IMR-90 (cell line): Measurements from ENCODE around the gene ITPR2. TPM values are rescaled to one million over a fixed set of nuclear protein-coding genes. Genes with fewer than 3 reads are reported as not detected.
A peak's percentile ranks its signal among the peaks of the same experiment; 100 is the strongest.

Source experiments
- ATAC-seq: fragments of 200-7000 bp; cut with Tn5 transposase; 2 replicates; pipeline ENCODE4 v1.9.1; 2020; ENCODE audit warnings: low read depth, mild to moderate bottlenecking, moderate library complexity
- BruUV-seq: library from RNA; stranded (reverse); fragments of 400-500 nt; replicated peaks from 2 replicates; lab custom pipeline; 2021; lab: Mats Ljungman, UMichigan
- CTCF ChIA-PET: fragments of 300-600 bp; formaldehyde crosslinking; extraction: SDS; loops from one replicate; lab custom pipeline; 2021; ENCODE audit warnings: antibody characterized with exemption; lab: Yijun Ruan, JAX
- POLR2A ChIA-PET: fragments of 300-600 bp; sonication (Branson Sonifier 250); formaldehyde crosslinking; loops from one replicate; lab custom pipeline; 2022; ENCODE audit warnings: antibody characterized with exemption; ENCODE audit not compliant: unreplicated experiment; lab: Charles Lee
- DNase-seq: peaks from one replicate; pipeline ENCODE4 v3.0.0; 2013
- H2AFZ ChIP-seq: replicated peaks from 2 replicates; pipeline ENCODE3; 2013; ENCODE audit warnings: low read length, mild to moderate bottlenecking; ENCODE audit not compliant: poor library complexity
- H2AK5ac ChIP-seq: 2 replicates; pipeline ENCODE4 v1.6.1; 2013; ENCODE audit warnings: low read depth, low read length, inconsistent platforms
- H2AK9ac ChIP-seq: replicated peaks from 2 replicates; pipeline ENCODE3; 2013; ENCODE audit warnings: mild to moderate bottlenecking, low read depth, low read length, moderate library complexity; ENCODE audit not compliant: poor library complexity
- H2BK120ac ChIP-seq: 2 replicates; pipeline ENCODE4 v1.6.1; 2013; ENCODE audit warnings: low read depth, low read length, inconsistent platforms
- H2BK15ac ChIP-seq: 3 replicates; pipeline ENCODE4 v1.6.1; 2013; ENCODE audit warnings: low read depth, low read length, inconsistent platforms
- H2BK20ac ChIP-seq: 2 replicates; pipeline ENCODE4 v1.6.1; 2013; ENCODE audit warnings: low read depth, mild to moderate bottlenecking, inconsistent platforms, low read length, moderate library complexity
- H2BK5ac ChIP-seq: 2 replicates; pipeline ENCODE4 v1.6.1; 2013; ENCODE audit warnings: mild to moderate bottlenecking, low read depth, low read length, inconsistent platforms; ENCODE audit not compliant: poor library complexity, severe bottlenecking
- H3K14ac ChIP-seq: replicated peaks from 2 replicates; pipeline ENCODE4 v1.6.1; 2013; ENCODE audit warnings: low read depth, low read length, inconsistent platforms
- H3K18ac ChIP-seq: 2 replicates; pipeline ENCODE4 v1.6.1; 2013; ENCODE audit warnings: low read depth, low read length, control low read depth
- H3K23ac ChIP-seq: 2 replicates; pipeline ENCODE4 v1.6.1; 2013; ENCODE audit warnings: low read depth, low read length, inconsistent platforms
- H3K27ac ChIP-seq: 2 replicates; pipeline ENCODE4 v1.5.1; 2013; ENCODE audit warnings: mild to moderate bottlenecking, control low read depth, low read length; ENCODE audit not compliant: insufficient read depth
- H3K27me3 ChIP-seq: 2 replicates; pipeline ENCODE4 v1.6.1; 2013; ENCODE audit warnings: low read length; ENCODE audit not compliant: control insufficient read depth, insufficient read depth
- H3K36me3 ChIP-seq: 2 replicates; pipeline ENCODE4 v1.6.1; 2013; ENCODE audit warnings: low read length, mixed read lengths; ENCODE audit not compliant: control insufficient read depth, insufficient read depth
- H3K4ac ChIP-seq: 2 replicates; pipeline ENCODE4 v1.6.1; 2013; ENCODE audit warnings: low read depth, low read length, inconsistent platforms
- H3K4me1 ChIP-seq: 2 replicates; pipeline ENCODE4 v1.6.1; 2013; ENCODE audit warnings: low read length, mixed read lengths; ENCODE audit not compliant: control insufficient read depth, insufficient read depth
- H3K4me2 ChIP-seq: 2 replicates; pipeline ENCODE4 v1.6.1; 2013; ENCODE audit warnings: low read depth, mild to moderate bottlenecking, control low read depth, low read length, moderate library complexity
- H3K4me3 ChIP-seq: 2 replicates; pipeline ENCODE4 v1.5.1; 2013; ENCODE audit warnings: low read depth, mild to moderate bottlenecking, control low read depth, low read length, moderate library complexity; ENCODE audit not compliant: insufficient read depth
- H3K56ac ChIP-seq: 2 replicates; pipeline ENCODE4 v1.6.1; 2013; ENCODE audit warnings: low read length, inconsistent platforms; ENCODE audit not compliant: insufficient read depth; ENCODE audit errors: extremely low read depth
- H3K79me1 ChIP-seq, 2 experiments: 2 replicates each; pipeline ENCODE4 v1.6.1; 2013; ENCODE audit warnings: low read length in 2 of 2, inconsistent platforms in 1 of 2, low read depth in 1 of 2
- H3K9ac ChIP-seq: 2 replicates; pipeline ENCODE4 v1.6.1; 2013; ENCODE audit warnings: low read depth, low read length, control low read depth
- H3K9me1 ChIP-seq: 2 replicates; pipeline ENCODE4 v1.6.1; 2013; ENCODE audit warnings: low read length, inconsistent platforms; ENCODE audit not compliant: insufficient read depth
- H3K9me3 ChIP-seq: 2 replicates; pipeline ENCODE4 v1.6.1; 2013; ENCODE audit warnings: low read length; ENCODE audit not compliant: control insufficient read depth, insufficient read depth
- H4K20me1 ChIP-seq: 2 replicates; pipeline ENCODE4 v1.6.1; 2013; ENCODE audit warnings: low read length, inconsistent platforms; ENCODE audit not compliant: insufficient read depth
- H4K5ac ChIP-seq: 2 replicates; pipeline ENCODE4 v1.6.1; 2013; ENCODE audit warnings: mild to moderate bottlenecking, low read depth, low read length, control low read depth
- H4K8ac ChIP-seq, 2 experiments: 2 replicates each; pipeline ENCODE4 v1.6.1; 2013; ENCODE audit warnings: low read depth in 2 of 2, low read length in 2 of 2, control low read depth in 1 of 2, inconsistent platforms in 1 of 2
- H4K91ac ChIP-seq: 2 replicates; pipeline ENCODE4 v1.6.1; 2013; ENCODE audit warnings: low read depth, low read length, inconsistent platforms; ENCODE audit not compliant: insufficient read depth
- BHLHE40 ChIP-seq: fragments of 150-350 bp; IDR thresholded peaks from 2 replicates; pipeline ENCODE4 v1.6.1; 2016; ENCODE audit warnings: mild to moderate bottlenecking, low read depth, low read length
- CEBPB ChIP-seq: IDR thresholded peaks from 2 replicates; pipeline ENCODE4 v1.6.1; 2012; ENCODE audit warnings: low read depth, low read length, improper control_type of control experiment
- CHD1 ChIP-seq: IDR thresholded peaks from 2 replicates; pipeline ENCODE4 v1.6.1; 2012; ENCODE audit warnings: low read depth, low read length, improper control_type of control experiment
- MAFK ChIP-seq: IDR thresholded peaks from 2 replicates; pipeline ENCODE4 v1.6.1; 2012; ENCODE audit warnings: low read depth, low read length, improper control_type of control experiment
- MAZ ChIP-seq: IDR thresholded peaks from 2 replicates; pipeline ENCODE4 v1.6.1; 2012; ENCODE audit warnings: low read depth, mild to moderate bottlenecking, low read length, improper control_type of control experiment, moderate library complexity, borderline replicate concordance
- MXI1 ChIP-seq: IDR thresholded peaks from 2 replicates; pipeline ENCODE4 v1.6.1; 2012; ENCODE audit warnings: low read depth, mild to moderate bottlenecking, low read length, moderate library complexity, borderline replicate concordance
- NFE2L2 ChIP-seq: fragments of 150-350 bp; IDR thresholded peaks from 2 replicates; pipeline ENCODE4 v1.6.1; 2016; ENCODE audit warnings: low read depth, mild to moderate bottlenecking, low read length
- RAD21 ChIP-seq: IDR thresholded peaks from 2 replicates; pipeline ENCODE4 v1.6.1; 2012; ENCODE audit warnings: low read length, improper control_type of control experiment
- RCOR1 ChIP-seq: IDR thresholded peaks from 2 replicates; pipeline ENCODE4 v1.6.1; 2012; ENCODE audit warnings: mild to moderate bottlenecking, low read length, improper control_type of control experiment; ENCODE audit not compliant: insufficient replicate concordance
- RFX5 ChIP-seq: IDR thresholded peaks from 2 replicates; pipeline ENCODE4 v1.8.0; 2012; ENCODE audit warnings: low read depth, mild to moderate bottlenecking, low read length, moderate library complexity
- SMC3 ChIP-seq: fragments of 150-350 bp; IDR thresholded peaks from 2 replicates; pipeline ENCODE4 v1.6.1; 2016; ENCODE audit warnings: low read depth, mild to moderate bottlenecking, antibody characterized with exemption, low read length, moderate library complexity
- WGBS, 2 experiments: methylation state at CpG; one replicate each; pipeline versions ENCODE4 v1.1.5 to v1.1.7; 2013; ENCODE audit warnings: missing lambda C conversion rate in 2 of 2; ENCODE audit not compliant: insufficient read length in 1 of 2; ENCODE audit errors: extremely low coverage in 2 of 2; 5-methylcytosine and 5-hydroxymethylcytosine counted together
- dilution Hi-C: fragments of 300-500 bp; cut with HindIII; formaldehyde crosslinking; loops from one replicate; pipeline ENCODE4 v1.14.3; 2018; ENCODE audit warnings: low sequenced_read_pairs; ENCODE audit not compliant: unreplicated experiment
- in situ Hi-C: fragments of 300-500 bp; cut with MboI; formaldehyde crosslinking; loops from 3 replicates; pipeline ENCODE4 v1.14.3; 2019; ENCODE audit warnings: low sequenced_read_pairs, inconsistent platforms, mixed read lengths
- intact Hi-C: fragments of 100-400 bp; cut with micrococcal nuclease; formaldehyde crosslinking; loops from 2 replicates; pipeline ENCODE4 v1.10.0; 2022
- polyA plus RNA-seq, 3 experiments: library from polyadenylated mRNA; depleted of rRNA; stranded (reverse); fragments of >200 nt; gene quantifications; 2 replicates each; pipeline ENCODE4 v1.2.3, GENCODE V29; 2012; ENCODE audit warnings: low replicate concordance in 1 of 3
- total RNA-seq: library from RNA; depleted of rRNA; stranded (reverse); fragments of >200 nt; gene quantifications from 2 replicates; pipeline ENCODE4 v1.2.3, GENCODE V29; 2012
- TF ChIP-seq, protein P1 (sequence below): fragments of 150-350 bp; IDR thresholded peaks from 2 replicates; pipeline ENCODE4 v1.6.1; 2017; ENCODE audit warnings: mild to moderate bottlenecking, antibody characterized with exemption, low read length, low read depth
- TF ChIP-seq, protein P2 (sequence below): fragments of 150-350 bp; IDR thresholded peaks from 2 replicates; pipeline ENCODE4 v1.6.1; 2016; ENCODE audit warnings: low read depth, mild to moderate bottlenecking, low read length, moderate library complexity, borderline replicate concordance

Gene ITPR2
- total and polyA plus RNA-seq, 2 of the 4 experiments (the other 2 are of a cell fraction) = 1.2 to 9.0 TPM

DNA sequence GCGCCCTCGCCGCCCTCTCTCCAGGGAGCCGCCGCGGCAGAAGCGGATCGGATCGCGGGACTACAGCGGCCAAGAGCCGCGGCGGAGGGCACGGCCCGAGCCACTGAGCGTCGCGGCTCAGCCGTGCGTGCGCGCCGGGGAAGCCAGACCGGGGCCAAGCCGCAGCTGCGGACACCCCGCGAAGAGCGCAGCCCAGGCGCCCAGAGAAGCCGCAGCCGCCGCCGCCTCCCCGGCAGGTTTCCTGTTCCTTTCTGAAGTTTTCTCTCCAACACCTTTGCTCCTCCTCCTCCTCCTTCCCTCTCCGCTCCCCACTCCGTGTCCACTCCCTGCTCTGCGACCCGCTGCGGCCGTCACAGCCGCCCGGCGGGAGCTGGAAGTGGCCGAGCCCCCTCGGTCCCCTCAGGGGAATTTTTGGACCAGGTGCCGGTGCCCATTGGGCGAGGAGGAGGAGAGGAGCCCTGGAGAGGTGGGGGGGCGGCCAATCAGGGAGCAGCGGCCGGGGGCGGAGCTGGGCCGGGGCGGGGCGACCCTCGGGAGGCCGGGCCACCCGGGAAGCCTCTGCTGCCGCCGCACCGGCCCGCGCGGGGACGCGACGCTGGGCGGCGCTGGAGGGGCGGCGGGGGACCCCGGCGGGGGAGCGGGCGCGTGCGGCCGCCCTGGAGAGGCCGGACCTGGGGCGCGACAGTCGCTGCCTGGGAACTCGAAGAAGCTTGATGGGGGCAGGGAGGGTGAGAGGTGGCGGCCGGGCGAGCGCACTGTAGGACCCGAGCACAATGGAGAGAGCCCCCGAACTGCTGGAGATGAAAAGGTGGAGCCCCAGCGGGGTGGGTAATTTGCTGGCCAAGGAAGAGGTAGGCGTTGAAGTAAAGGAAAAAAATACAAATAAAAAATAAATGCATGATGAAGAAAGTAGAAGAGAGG lies at the start of gene ITPR2 (continued):
- TF ChIP-seq NFE2L2 = no peak
- no peak for TF ChIP-seq BHLHE40
- peak; percentile 42; the same call in 1 of the 2 replicates for TF ChIP-seq MAZ
- no peak for TF ChIP-seq RCOR1
- TF ChIP-seq SMC3 = no peak; the same call in 1 of the 2 replicates

DNA sequence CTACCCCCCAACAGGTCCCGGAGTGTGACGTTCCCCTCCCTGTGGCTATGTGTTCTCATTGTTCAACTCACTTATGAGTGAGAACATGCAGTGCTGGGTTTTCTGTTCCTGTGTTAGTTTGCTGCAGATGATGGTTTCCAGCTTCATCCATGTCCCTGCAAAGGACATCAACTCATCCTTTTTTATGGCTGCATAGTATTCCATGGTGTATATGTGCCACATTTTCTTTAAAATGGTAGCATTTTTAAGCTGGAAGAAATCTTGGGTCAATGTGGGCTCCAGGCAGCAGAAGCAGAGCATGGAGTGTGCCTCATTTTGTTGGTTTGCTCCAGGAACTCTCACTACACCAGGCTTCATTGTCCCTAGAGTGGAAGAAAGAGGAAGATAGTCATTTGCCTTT lies 47.6 kb upstream of the ITPR2 start:
- ATAC-seq = no peak
- no peak for DNase-seq
- no peak overlapping the region for H3K23ac ChIP-seq
- dilution Hi-C loops = no loop called here
- no peak overlapping the region for H3K56ac ChIP-seq
- no CpG with 5 or more reads among the region's 2 CpGs for WGBS, 2 experiments
- H3K4me1 ChIP-seq = no peaks in the 10 kb centered on the region
- no peaks in the 10 kb centered on the region for H4K20me1 ChIP-seq
- no peak overlapping the region for H2BK5ac ChIP-seq
- H3K27ac ChIP-seq = no peak overlapping the region
- H2AK5ac ChIP-seq = no peak overlapping the region
- no peak overlapping the region for H3K18ac ChIP-seq
- no peak overlapping the region for H4K8ac ChIP-seq
- BruUV-seq = no TSS peak
- H4K91ac ChIP-seq = no peak overlapping the region
- no peak overlapping the region for H2BK20ac ChIP-seq
- no peaks in the 10 kb centered on the region for H3K79me1 ChIP-seq
- H3K9me1 ChIP-seq = 0 out of 2 replicates have a peak, but pooled peaks cover 2% of the 10 kb centered on the region
- no peak overlapping the region for H2AK9ac ChIP-seq
- H3K4ac ChIP-seq = no peak overlapping the region
- no peaks in the 10 kb centered on the region for H3K36me3 ChIP-seq
- peaks cover 3% of the 10 kb centered on the region; the same call in 1 of the 2 replicates for H3K9me3 ChIP-seq
- ChIA-PET CTCF (interaction anchor here (0.8 kb wide), 1 partner anchor 251 kb away, joined by 3 read pairs; no protein-coding TSS in a partner anchor), POLR2A (no interaction called here)
- no peak overlapping the region for H4K5ac ChIP-seq
- H3K4me2 ChIP-seq = no peak overlapping the region
- H3K14ac ChIP-seq = no peak overlapping the region
- H3K9ac ChIP-seq = no peak overlapping the region
- H2BK120ac ChIP-seq = no peak overlapping the region
- H3K27me3 ChIP-seq = peaks cover 10% of the 10 kb centered on the region
- in situ Hi-C loops = no loop called here
- H2AFZ ChIP-seq = no peak overlapping the region
- H3K4me3 ChIP-seq = no peak overlapping the region
- H2BK15ac ChIP-seq = no peak overlapping the region
- intact Hi-C loops = loop anchor here (10.0 kb wide), 3 partner anchors 246 to 786 kb away; no protein-coding TSS in a partner anchor
- TF ChIP-seq BHLHE40 = no peak
- TF ChIP-seq RAD21 = no peak
- no peak for TF ChIP-seq NFE2L2
- TF ChIP-seq, protein P1, sequence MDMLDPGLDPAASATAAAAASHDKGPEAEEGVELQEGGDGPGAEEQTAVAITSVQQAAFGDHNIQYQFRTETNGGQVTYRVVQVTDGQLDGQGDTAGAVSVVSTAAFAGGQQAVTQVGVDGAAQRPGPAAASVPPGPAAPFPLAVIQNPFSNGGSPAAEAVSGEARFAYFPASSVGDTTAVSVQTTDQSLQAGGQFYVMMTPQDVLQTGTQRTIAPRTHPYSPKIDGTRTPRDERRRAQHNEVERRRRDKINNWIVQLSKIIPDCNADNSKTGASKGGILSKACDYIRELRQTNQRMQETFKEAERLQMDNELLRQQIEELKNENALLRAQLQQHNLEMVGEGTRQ = no peak
- no peak for TF ChIP-seq MAFK
- no peak for TF ChIP-seq CEBPB
- no peak for TF ChIP-seq RCOR1
- no peak for TF ChIP-seq MXI1
- TF ChIP-seq, protein P2, sequence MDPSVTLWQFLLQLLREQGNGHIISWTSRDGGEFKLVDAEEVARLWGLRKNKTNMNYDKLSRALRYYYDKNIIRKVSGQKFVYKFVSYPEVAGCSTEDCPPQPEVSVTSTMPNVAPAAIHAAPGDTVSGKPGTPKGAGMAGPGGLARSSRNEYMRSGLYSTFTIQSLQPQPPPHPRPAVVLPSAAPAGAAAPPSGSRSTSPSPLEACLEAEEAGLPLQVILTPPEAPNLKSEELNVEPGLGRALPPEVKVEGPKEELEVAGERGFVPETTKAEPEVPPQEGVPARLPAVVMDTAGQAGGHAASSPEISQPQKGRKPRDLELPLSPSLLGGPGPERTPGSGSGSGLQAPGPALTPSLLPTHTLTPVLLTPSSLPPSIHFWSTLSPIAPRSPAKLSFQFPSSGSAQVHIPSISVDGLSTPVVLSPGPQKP = no peak
- no peak for TF ChIP-seq CHD1
- TF ChIP-seq RFX5 = no peak
- TF ChIP-seq MAZ = no peak
